AG09309 (cell line): ENCODE measurements around the gene TBR1.

ENCODE experiments used
- DNase-seq: peaks from one replicate; pipeline ENCODE4 v3.0.0-alpha.2; 2010; ENCODE audit warnings: low read depth
- H3K4me3 ChIP-seq: 2 replicates; pipeline ENCODE4 v1.5.1; 2011; ENCODE audit warnings: mild to moderate bottlenecking, low read depth, low read length, moderate library complexity; ENCODE audit not compliant: control insufficient read depth
- TF ChIP-seq, protein P1 (sequence below): IDR thresholded peaks from 2 replicates; pipeline ENCODE4 v1.5.1; 2011; ENCODE audit warnings: mild to moderate bottlenecking, low read depth, low read length, inconsistent platforms; ENCODE audit not compliant: insufficient read depth, control insufficient read depth; ENCODE audit errors: missing control alignments

TBR1 gene

DNA sequence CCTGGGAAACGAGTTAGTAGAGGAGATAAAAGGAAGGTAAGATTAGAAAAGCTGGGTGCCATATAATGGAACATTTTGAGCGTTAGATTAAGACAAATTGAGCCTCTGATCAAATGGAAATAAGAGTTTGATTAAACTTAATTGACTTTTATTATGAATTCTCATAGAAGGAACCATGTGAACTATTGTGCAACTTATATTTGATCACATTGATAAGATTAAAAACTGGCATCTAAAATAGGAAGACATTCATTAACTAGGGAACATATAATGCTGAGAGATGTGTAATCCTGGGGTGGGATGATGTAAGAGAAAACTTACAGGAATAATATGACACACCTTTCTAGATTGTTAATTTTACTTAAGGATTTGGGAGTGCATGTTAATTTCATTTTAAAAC lies 22.5 kb downstream of the TBR1 start:
- TF ChIP-seq, protein P1, sequence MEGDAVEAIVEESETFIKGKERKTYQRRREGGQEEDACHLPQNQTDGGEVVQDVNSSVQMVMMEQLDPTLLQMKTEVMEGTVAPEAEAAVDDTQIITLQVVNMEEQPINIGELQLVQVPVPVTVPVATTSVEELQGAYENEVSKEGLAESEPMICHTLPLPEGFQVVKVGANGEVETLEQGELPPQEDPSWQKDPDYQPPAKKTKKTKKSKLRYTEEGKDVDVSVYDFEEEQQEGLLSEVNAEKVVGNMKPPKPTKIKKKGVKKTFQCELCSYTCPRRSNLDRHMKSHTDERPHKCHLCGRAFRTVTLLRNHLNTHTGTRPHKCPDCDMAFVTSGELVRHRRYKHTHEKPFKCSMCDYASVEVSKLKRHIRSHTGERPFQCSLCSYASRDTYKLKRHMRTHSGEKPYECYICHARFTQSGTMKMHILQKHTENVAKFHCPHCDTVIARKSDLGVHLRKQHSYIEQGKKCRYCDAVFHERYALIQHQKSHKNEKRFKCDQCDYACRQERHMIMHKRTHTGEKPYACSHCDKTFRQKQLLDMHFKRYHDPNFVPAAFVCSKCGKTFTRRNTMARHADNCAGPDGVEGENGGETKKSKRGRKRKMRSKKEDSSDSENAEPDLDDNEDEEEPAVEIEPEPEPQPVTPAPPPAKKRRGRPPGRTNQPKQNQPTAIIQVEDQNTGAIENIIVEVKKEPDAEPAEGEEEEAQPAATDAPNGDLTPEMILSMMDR = no peak
- no peak overlapping the region for H3K4me3 ChIP-seq
- DNase-seq = no peak

DNA sequence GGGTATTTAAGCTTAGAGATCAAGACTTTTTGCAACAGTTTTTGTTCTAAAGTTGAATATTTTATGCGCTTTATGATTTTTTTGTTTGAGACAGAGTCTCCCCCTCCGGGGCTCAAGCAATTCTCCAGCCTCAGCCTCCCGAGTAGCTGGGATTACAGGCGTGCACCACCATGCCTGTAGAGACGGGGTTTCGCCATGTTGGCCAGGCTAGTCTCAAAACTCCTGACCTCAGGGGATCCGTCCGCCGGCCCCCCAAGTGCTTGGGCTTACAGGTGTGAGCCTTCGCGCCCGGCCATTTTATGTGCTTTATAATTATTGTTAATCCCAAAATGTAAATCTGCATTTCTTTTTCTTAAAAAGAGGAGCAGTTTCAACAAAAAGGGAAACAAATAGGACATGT lies 29.0 kb downstream of the TBR1 start:
- TF ChIP-seq, protein P1 = no peak
- DNase-seq = no peak
- H3K4me3 ChIP-seq = no peak overlapping the region

DNA sequence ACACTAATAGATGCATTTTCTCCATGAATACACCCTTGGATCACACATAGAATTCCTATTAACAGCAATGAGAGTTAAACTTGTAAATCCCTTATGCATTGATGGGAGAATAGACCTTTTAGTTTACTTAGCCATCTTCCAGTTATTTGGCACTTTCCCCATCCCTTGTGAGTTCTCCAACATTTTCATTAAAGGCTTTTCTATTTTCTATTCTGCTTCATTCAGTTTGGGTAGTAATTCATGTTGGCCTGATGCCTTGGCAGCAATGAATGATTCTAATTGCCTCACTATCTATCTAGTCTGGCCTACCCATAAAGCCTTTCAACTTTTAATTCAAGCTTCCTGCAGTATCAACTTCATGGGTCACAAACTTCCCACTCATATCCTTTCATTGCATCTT lies 32.3 kb downstream of the TBR1 start:
- TF ChIP-seq, protein P1 = no peak

GRCh38 chr2:161471631-161472030 lies 55.5 kb downstream of the TBR1 start:
- TF ChIP-seq, protein P1 = no peak
- no peak for DNase-seq
- H3K4me3 ChIP-seq = no peak overlapping the region

More for the DNA sequence above, 32.3 kb downstream of the TBR1 start:
- no peak for DNase-seq
- no peak overlapping the region for H3K4me3 ChIP-seq

DNA sequence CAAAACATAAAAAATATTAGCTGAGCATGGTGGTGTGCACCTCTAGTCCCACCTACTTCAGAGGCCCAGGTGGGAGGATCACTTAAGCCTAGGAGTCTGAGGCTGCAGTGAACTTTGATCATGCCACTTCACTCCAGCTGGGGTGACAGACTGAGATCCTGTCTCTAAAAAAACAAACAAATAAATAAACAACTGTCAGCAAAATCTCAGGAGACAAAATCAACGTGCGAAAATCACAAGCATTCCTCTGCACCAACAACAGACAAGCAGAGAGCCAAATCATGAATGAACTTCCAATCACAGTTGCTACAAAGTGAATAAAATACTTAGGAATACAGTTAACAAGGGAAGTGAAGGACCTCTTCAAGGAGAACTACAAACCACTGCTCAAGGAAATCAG lies 58.8 kb downstream of the TBR1 start:
- DNase-seq = no peak
- H3K4me3 ChIP-seq = no peak overlapping the region
- TF ChIP-seq, protein P1 = no peak
